CD4-positive, alpha-beta memory T cell (primary cell): Measurements from ENCODE around the gene ANO1. TPM values are rescaled to one million over a fixed set of nuclear protein-coding genes. Genes with fewer than 3 reads are reported as not detected.

Experiments
- CTCF ChIA-PET: fragments of 350-600 bp; sonication (Branson Sonifier 250); formaldehyde crosslinking; loops from one replicate; lab custom pipeline; 2021; ENCODE audit warnings: inconsistent platforms; ENCODE audit not compliant: partially characterized antibody; lab: Charles Lee
- POLR2A ChIA-PET: fragments of 350-600 bp; sonication (Branson Sonifier 250); formaldehyde crosslinking; loops from one replicate; lab custom pipeline; 2021; ENCODE audit not compliant: partially characterized antibody; lab: Charles Lee
- DNase-seq, 5 donors: peaks; one replicate each; pipeline versions ENCODE4 v3.0.0 to v3.0.0-alpha.2; 2020 to 2022; ENCODE audit warnings: mixed read lengths in 1 of 5
- H3K27ac ChIP-seq: one replicate; pipeline ENCODE4 v1.7.0; 2013; ENCODE audit warnings: low read depth, low read length
- H3K27me3 ChIP-seq: 2 replicates; pipeline ENCODE4 v1.7.0; 2013; ENCODE audit warnings: mild to moderate bottlenecking, low read length, moderate library complexity; ENCODE audit not compliant: insufficient read depth
- H3K36me3 ChIP-seq: 2 replicates; pipeline ENCODE4 v1.7.0; 2013; ENCODE audit warnings: mild to moderate bottlenecking, low read length, moderate library complexity; ENCODE audit not compliant: insufficient read depth
- H3K4me1 ChIP-seq: 2 replicates; pipeline ENCODE4 v1.7.0; 2013; ENCODE audit warnings: mild to moderate bottlenecking, low read length, moderate library complexity; ENCODE audit not compliant: insufficient read depth
- H3K4me3 ChIP-seq, 2 donors: one replicate each; pipeline ENCODE4 v1.7.0; 2013; ENCODE audit warnings: low read length in 2 of 2, mild to moderate bottlenecking in 1 of 2
- H3K9me3 ChIP-seq, 2 donors: one replicate each; pipeline ENCODE4 v1.7.0; 2013; ENCODE audit warnings: low read length in 2 of 2, control low read depth in 1 of 2; ENCODE audit not compliant: control insufficient read depth in 1 of 2
- H3K27ac Mint-ChIP-seq, 7 donors: one replicate each; pipeline ENCODE4 v1.8.0; 2020 to 2021; ENCODE audit warnings: mixed read lengths in 7 of 7, mild to moderate bottlenecking in 6 of 7, inconsistent platforms in 3 of 7, moderate library complexity in 3 of 7
- H3K27me3 Mint-ChIP-seq, 2 donors: one replicate each; pipeline ENCODE4 v1.8.0; 2020 to 2021; ENCODE audit warnings: mixed read lengths in 2 of 2
- H3K36me3 Mint-ChIP-seq, 2 donors: one replicate each; pipeline ENCODE4 v1.8.0; 2020 to 2021; ENCODE audit warnings: mixed read lengths in 2 of 2, inconsistent platforms in 1 of 2, mild to moderate bottlenecking in 1 of 2
- H3K4me1 Mint-ChIP-seq, 4 donors: one replicate each; pipeline ENCODE4 v1.8.0; 2020 to 2021; ENCODE audit warnings: mixed read lengths in 4 of 4, mild to moderate bottlenecking in 1 of 4
- H3K4me3 Mint-ChIP-seq, 8 donors: one replicate each; pipeline ENCODE4 v1.8.0; 2020 to 2021; ENCODE audit warnings: mixed read lengths in 8 of 8, mild to moderate bottlenecking in 7 of 8, moderate library complexity in 6 of 8, inconsistent platforms in 3 of 8
- H3K9me3 Mint-ChIP-seq, 8 donors: one replicate each; pipeline ENCODE4 v1.8.0; 2020 to 2021; ENCODE audit warnings: mixed read lengths in 8 of 8, mild to moderate bottlenecking in 5 of 8, inconsistent platforms in 3 of 8, moderate library complexity in 1 of 8
- intact Hi-C: fragments of 100-400 bp; cut with micrococcal nuclease; formaldehyde crosslinking; loops from one replicate; pipeline ENCODE4 v1.15.1; 2023
- polyA plus RNA-seq, 2 donors: library from polyadenylated mRNA; unstranded; fragments of 300-500 nt; fragmentation: Illumina TruSeq; gene quantifications; one replicate each; pipeline ENCODE4 v1.2.3, GENCODE V29; 2021
- total RNA-seq, 2 experiments: library from RNA; stranded (reverse); gene quantifications; one replicate each; pipeline ENCODE4 v1.2.3, GENCODE V29; 2021

ANO1 gene
- total and polyA plus RNA-seq, 4 experiments from 2014 or later: not detected

DNA sequence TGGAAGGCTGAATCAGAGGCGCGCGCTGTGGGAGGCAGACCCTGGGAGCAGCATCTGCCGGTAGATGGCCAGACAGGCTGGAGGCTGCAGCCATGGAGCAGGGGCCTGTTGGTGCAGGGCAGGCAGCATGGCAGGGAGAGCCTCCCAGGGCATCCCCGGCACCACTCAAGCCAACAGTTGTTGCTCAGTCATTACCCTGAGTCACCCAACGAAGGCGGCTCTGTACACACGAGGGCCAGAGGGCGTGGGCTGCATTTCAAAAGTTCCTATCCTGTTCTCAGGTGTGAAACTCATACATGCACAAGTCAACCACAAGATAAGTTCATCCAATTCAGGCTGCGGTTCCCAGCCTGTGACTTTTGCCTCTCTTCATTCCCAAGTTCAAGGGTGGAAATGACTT, 2.6 kb downstream of the ANO1 start:
- no peaks in the 10 kb centered on the region for H3K9me3 ChIP-seq
- Mint-ChIP-seq H3K4me3 (no peak overlapping the region), H3K9me3 (no peaks in the 10 kb centered on the region), H3K36me3 (no peaks in the 10 kb centered on the region), H3K27me3 (peaks cover 16 to 18% of the 10 kb centered on the region in 2 donors), H3K27ac (no peak overlapping the region), H3K4me1 (no peaks in the 10 kb centered on the region)
- intact Hi-C loops: no loop called here
- H3K36me3 ChIP-seq: no peaks in the 10 kb centered on the region
- no peaks in the 10 kb centered on the region for H3K27me3 ChIP-seq
- H3K27ac ChIP-seq: no peak overlapping the region
- no peak for DNase-seq
- H3K4me1 ChIP-seq: no peaks in the 10 kb centered on the region
- ChIA-PET CTCF (no interaction called here), POLR2A (no interaction called here)
- no peak overlapping the region for H3K4me3 ChIP-seq

DNA sequence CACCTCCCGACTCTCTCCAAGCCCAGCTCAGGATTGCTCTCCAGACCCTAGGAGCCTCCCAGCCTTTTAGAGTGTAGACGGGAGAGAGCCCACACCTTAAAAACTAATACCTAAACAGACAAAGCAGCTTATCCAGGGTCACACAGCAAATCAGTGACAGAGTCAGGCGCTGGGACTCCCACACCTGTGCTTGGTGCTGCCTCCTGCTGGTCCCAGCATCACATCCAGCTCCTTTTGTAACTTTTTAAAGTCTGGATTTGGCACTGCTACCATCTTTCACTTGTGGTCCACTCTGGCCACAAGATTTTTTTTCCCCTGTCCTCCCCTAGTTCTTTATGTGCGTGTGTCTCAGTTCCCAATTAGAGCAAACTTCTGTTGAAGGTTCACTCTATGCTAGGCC, 4.7 kb downstream of the ANO1 start:
- no peaks in the 10 kb centered on the region for H3K27me3 ChIP-seq
- no peak overlapping the region for H3K27ac Mint-ChIP-seq
- no peak overlapping the region for H3K27ac ChIP-seq
- ChIA-PET POLR2A (no interaction called here), CTCF (no interaction called here)
- H3K36me3 ChIP-seq: no peaks in the 10 kb centered on the region
- no peaks in the 10 kb centered on the region for H3K9me3 Mint-ChIP-seq
- H3K36me3 Mint-ChIP-seq: no peaks in the 10 kb centered on the region
- no peak overlapping the region for H3K4me3 ChIP-seq
- intact Hi-C loops: no loop called here
- peaks cover 2 to 9% of the 10 kb centered on the region in 2 donors for H3K27me3 Mint-ChIP-seq
- no peak overlapping the region for H3K4me3 Mint-ChIP-seq
- H3K4me1 Mint-ChIP-seq: no peaks in the 10 kb centered on the region
- no peaks in the 10 kb centered on the region for H3K9me3 ChIP-seq
- H3K4me1 ChIP-seq: no peaks in the 10 kb centered on the region
- DNase-seq: no peak

DNA sequence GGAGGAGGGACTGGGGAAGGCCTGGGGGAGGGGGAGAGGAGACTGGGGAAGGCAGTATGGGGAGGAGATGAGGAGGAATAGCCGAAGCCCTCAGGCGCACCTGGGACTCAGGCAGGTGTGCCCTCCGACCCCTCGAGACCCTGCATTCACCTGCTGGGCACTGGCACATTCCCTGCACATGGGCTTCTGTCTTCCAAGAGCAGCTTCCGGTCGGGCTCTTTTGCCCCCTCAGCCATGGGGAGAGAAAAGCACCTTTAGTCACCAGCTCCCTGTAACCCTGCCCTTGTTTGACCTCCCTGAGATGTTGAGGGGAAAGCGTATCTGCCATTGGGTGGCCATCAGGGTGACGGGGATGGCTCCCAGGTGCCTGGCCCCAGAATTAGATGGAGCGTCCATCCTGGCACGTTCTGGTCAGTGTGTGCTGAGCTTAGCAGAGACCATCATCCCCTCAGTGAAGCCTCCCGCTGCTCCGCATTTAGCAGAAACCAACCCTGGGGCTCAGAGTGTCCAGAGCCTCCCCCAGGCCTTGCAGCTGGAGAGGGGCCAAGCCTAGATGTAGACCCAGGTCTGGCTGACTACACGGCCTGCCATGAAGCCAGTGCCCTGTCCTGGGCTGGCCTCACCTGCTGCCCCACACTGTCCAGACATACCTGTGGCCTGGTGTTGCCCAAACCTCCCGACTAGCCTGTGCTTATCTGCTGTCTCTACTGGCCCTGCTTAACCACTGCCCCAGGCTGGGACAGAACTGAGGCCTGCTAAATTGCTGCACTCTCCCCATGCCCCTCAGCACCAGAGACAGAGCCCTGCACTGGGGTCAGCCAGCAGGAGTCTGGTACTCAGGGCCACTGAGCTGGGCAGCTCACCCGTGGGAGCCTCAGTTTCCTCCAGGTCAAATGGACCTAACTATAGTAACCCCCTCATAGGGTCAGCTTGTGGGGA, 6.2 kb downstream of the ANO1 start:
- no peak overlapping the region for H3K4me3 ChIP-seq
- H3K27me3 Mint-ChIP-seq: peaks cover 0 to 9% of the 10 kb centered on the region in 2 donors
- ChIA-PET CTCF (no interaction called here), POLR2A (no interaction called here)
- no peak overlapping the region for H3K4me3 Mint-ChIP-seq
- H3K27me3 ChIP-seq: no peaks in the 10 kb centered on the region
- H3K4me1 Mint-ChIP-seq: no peaks in the 10 kb centered on the region
- no peaks in the 10 kb centered on the region for H3K9me3 ChIP-seq
- H3K27ac Mint-ChIP-seq: no peak overlapping the region
- no peaks in the 10 kb centered on the region for H3K36me3 Mint-ChIP-seq
- intact Hi-C loops: no loop called here
- H3K36me3 ChIP-seq: no peaks in the 10 kb centered on the region
- no peak for DNase-seq
- H3K27ac ChIP-seq: no peak overlapping the region
- H3K9me3 Mint-ChIP-seq: no peaks in the 10 kb centered on the region
- no peaks in the 10 kb centered on the region for H3K4me1 ChIP-seq

DNA sequence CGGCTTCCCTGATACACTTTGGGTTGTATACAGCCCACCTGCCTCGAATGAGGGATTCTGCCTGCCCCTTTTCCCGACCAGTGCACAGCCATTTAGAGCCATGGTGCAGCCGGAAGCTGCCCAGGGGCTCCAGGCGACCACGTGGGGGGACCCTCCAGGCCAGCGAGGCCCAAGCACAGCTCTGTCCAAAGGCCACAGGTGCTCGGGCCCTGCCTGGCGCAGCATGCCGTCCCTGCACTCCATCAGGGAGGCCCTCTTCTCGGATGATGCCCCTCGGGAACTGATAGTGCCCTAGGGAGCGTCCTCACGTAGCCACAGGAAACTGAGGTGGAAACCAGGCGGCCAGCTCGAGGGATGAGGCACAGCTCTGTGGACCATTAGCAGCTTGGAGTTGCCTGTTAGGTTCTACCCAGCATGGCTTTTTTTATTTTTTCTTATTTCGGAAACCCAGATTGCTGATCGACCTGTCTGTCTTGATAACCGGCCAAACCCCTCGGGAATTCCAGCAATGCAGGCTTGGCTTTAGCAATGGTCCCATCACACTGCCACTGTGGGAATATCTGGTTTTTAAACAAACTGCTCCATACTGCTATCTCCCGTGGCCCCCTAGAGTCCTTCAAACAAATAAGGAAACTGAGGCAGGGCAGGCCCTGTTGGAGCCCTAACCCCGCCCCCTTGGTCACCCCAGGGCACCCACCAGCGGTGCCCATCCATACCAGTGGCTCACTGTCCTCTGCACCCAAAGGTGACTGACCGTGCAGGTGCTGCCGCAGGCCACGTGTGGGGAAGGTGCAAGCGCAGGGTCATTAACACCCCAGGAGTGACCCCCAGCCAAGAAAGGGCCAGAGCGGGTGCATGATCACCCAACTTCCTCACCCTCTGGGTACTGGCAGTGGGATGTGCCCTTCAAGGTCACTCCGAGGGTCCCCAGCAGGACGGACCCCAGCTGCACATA, 8.0 kb downstream of the ANO1 start:
- H3K4me3 Mint-ChIP-seq: no peak overlapping the region
- H3K4me3 ChIP-seq: no peak overlapping the region
- no peaks in the 10 kb centered on the region for H3K9me3 Mint-ChIP-seq
- ChIA-PET CTCF (no interaction called here), POLR2A (no interaction called here)
- intact Hi-C loops: no loop called here
- no peaks in the 10 kb centered on the region for H3K9me3 ChIP-seq
- H3K36me3 ChIP-seq: no peaks in the 10 kb centered on the region
- H3K36me3 Mint-ChIP-seq: no peaks in the 10 kb centered on the region
- no peak overlapping the region for H3K27ac Mint-ChIP-seq
- no peaks in the 10 kb centered on the region for H3K4me1 Mint-ChIP-seq
- H3K27ac ChIP-seq: no peak overlapping the region
- no peak for DNase-seq
- H3K27me3 ChIP-seq: no peaks in the 10 kb centered on the region
- H3K4me1 ChIP-seq: no peaks in the 10 kb centered on the region
- peaks cover 0 to 6% of the 10 kb centered on the region in 2 donors for H3K27me3 Mint-ChIP-seq

DNA sequence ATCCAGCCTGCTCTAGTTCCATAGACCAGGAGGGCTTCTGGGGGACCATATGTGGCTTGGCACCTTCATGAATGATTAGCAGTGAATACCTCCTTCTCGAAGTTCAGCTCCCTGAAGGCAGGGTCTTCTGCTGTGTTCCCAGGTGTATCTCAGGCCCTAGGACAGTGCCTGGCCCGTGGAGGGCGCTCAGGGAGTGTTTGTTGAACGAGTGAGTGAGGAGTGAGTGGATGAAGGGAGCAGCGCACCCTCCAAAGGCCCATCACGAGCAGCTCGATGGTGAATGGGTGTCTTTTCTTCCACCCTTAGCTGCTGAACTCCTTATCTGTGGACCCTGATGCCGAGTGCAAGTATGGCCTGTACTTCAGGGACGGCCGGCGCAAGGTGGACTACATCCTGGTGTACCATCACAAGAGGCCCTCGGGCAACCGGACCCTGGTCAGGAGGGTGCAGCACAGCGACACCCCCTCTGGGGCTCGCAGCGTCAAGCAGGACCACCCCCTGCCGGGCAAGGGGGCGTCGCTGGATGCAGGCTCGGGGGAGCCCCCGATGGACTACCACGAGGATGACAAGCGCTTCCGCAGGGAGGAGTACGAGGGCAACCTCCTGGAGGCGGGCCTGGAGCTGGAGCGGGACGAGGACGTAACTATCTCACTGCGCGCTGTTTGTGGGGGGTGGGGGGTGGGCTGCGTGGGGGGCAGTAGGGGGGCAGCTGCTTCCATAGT, 9.5 kb downstream of the ANO1 start:
- no peak overlapping the region for H3K4me3 Mint-ChIP-seq
- POLR2A ChIA-PET: no interaction called here
- H3K4me1 ChIP-seq: no peaks in the 10 kb centered on the region

DNA sequence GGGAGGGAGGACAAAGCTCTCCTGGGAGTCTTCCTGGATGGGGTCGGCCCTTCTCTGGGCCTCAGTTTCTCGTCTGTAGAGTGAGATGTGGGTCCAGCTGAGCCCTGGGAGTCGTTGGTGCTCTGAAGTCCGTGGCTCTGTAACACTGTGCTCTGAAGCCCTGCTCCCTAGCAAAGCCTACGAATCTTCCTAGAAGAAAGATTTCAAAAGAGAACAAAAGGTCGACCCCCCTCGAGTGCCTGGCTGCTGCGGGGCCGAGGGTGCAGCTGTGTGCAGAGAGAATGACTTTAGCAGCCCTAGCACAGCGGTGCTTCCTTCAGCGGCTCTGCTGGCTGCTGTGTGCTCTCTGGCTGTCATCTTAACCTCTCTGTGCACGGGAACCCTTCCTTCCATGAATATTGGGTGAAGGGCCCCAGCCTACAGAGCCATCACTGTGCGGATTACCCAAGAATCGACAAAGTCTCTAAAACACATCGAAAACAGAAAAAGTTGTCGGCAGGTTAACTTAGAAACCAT, 10.7 kb downstream of the ANO1 start:
- Mint-ChIP-seq H3K27ac (peak overlapping the region in 1 of 7 donors; percentile 48), H3K4me1 (no peaks in the 10 kb centered on the region), H3K9me3 (no peaks in the 10 kb centered on the region), H3K36me3 (no peaks in the 10 kb centered on the region), H3K4me3 (no peak overlapping the region), H3K27me3 (peaks cover 2 to 4% of the 10 kb centered on the region in 2 donors)
- no peaks in the 10 kb centered on the region for H3K4me1 ChIP-seq
- no peaks in the 10 kb centered on the region for H3K27me3 ChIP-seq
- no peaks in the 10 kb centered on the region for H3K9me3 ChIP-seq
- no peak overlapping the region for H3K4me3 ChIP-seq
- H3K36me3 ChIP-seq: no peaks in the 10 kb centered on the region
- H3K27ac ChIP-seq: no peak overlapping the region
- CTCF ChIA-PET: no interaction called here
- POLR2A ChIA-PET: no interaction called here
- DNase-seq: no peak
- intact Hi-C loops: no loop called here

More for the DNA sequence above, 9.5 kb downstream of the ANO1 start:
- intact Hi-C loops: no loop called here
- no peaks in the 10 kb centered on the region for H3K9me3 Mint-ChIP-seq
- no peak overlapping the region for H3K4me3 ChIP-seq
- no peak for DNase-seq
- H3K27me3 Mint-ChIP-seq: peaks cover 0 to 8% of the 10 kb centered on the region in 2 donors
- peak overlapping the region in 1 of 7 donors; percentile 37 for H3K27ac Mint-ChIP-seq
- H3K27ac ChIP-seq: no peak overlapping the region
- H3K27me3 ChIP-seq: no peaks in the 10 kb centered on the region
- no peaks in the 10 kb centered on the region for H3K36me3 Mint-ChIP-seq
- no peaks in the 10 kb centered on the region for H3K4me1 Mint-ChIP-seq
- CTCF ChIA-PET: no interaction called here
- H3K36me3 ChIP-seq: no peaks in the 10 kb centered on the region
- H3K9me3 ChIP-seq: no peaks in the 10 kb centered on the region
